Measurements from ENCODE around the gene CPNE4.

Gene CPNE4

GRCh38 chr3:132062535-132062934, 27.7 kb upstream of the CPNE4 start:
- TF ChIP-seq, protein P1, sequence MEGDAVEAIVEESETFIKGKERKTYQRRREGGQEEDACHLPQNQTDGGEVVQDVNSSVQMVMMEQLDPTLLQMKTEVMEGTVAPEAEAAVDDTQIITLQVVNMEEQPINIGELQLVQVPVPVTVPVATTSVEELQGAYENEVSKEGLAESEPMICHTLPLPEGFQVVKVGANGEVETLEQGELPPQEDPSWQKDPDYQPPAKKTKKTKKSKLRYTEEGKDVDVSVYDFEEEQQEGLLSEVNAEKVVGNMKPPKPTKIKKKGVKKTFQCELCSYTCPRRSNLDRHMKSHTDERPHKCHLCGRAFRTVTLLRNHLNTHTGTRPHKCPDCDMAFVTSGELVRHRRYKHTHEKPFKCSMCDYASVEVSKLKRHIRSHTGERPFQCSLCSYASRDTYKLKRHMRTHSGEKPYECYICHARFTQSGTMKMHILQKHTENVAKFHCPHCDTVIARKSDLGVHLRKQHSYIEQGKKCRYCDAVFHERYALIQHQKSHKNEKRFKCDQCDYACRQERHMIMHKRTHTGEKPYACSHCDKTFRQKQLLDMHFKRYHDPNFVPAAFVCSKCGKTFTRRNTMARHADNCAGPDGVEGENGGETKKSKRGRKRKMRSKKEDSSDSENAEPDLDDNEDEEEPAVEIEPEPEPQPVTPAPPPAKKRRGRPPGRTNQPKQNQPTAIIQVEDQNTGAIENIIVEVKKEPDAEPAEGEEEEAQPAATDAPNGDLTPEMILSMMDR (IDR thresholded peaks at IDR 0.05), result no peak

DNA sequence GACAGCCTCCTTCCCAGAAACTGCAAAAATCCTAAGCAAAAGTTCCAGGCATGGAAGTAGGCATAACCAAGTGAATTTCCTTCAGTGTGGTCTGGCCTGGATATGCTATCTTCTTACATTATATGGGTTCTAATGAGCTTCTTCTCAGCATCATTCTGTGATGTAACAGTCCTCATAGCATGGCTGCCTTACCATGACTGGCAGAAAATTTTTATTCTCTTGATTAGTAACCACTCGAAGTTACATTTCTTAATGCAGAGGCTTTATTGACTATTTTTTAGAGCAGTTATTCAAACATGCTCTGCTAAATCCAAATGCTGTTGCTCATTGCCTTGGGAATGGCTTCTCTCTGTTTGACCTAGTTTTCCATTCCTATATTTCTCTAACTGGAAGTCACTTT, 21.1 kb upstream of the CPNE4 start:
- TF ChIP-seq, protein P1 (IDR thresholded peaks at IDR 0.05), result no peak

- TF ChIP-seq, protein P1 (IDR thresholded peaks at IDR 0.05), result no peak
These were observed 12.4 kb upstream of the CPNE4 start for GRCh38 chr3:132047209-132047608.

DNA sequence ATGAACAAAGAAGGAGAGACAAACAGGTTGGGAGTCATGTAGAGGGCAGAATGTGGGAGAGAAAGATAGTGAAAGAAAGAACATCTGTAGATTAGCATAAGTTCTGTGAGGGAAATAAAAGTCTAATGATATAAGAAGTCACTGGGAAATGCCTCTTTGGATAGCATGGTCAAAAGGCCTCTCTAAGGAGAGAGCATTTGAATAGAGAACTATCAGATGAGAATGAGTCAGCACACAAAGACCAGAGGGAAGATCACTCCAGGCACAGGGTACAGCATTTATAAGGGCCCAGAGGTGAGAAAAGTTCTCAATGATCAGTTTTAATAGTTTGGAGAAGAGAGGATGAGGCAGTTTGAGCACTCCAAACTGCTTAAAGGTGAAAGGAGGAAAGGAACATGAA, 7.9 kb upstream of the CPNE4 start:
- TF ChIP-seq, protein P1 (IDR thresholded peaks at IDR 0.05), result no peak

- TF ChIP-seq, protein P1 (IDR thresholded peaks at IDR 0.05), result peak; percentile 75
These were observed 3.5 kb upstream of the CPNE4 start for GRCh38 chr3:132038198-132038825.

GRCh38 chr3:132037581-132037980, 2.8 kb upstream of the CPNE4 start:
- TF ChIP-seq, protein P1 (IDR thresholded peaks at IDR 0.05), result no peak

- TF ChIP-seq, protein P1 (IDR thresholded peaks at IDR 0.05), result no peak
These were observed 2.2 kb upstream of the CPNE4 start for GRCh38 chr3:132037056-132037455.

GRCh38 chr3:132034097-132034485, 723 bp downstream of the CPNE4 start:
- TF ChIP-seq, protein P1 (IDR thresholded peaks at IDR 0.05), result no peak

All from LNCAP (cell line).